MM.1S (cell line): Measurements from ENCODE around the gene ECT2.

Source experiments
- CTCF ChIP-seq: fragments of 300-600 bp; sonication (generic); IDR thresholded peaks from 2 replicates; pipeline ENCODE4 v1.5.1; 2016; ENCODE audit warnings: antibody characterized with exemption, low read length, mixed read lengths
- EZH2 ChIP-seq: fragments of 300-600 bp; sonication (generic); optimal IDR thresholded peaks from 2 replicates; pipeline ENCODE3; 2017; ENCODE audit warnings: low read depth, mild to moderate bottlenecking, antibody characterized with exemption, low read length, mixed read lengths
- EZH2phosphoT487 ChIP-seq: fragments of 300-600 bp; sonication (generic); IDR thresholded peaks from 2 replicates; pipeline ENCODE4 v1.6.1; 2018; ENCODE audit warnings: antibody characterized with exemption, low read length

GRCh38 chr3:172771672-172772071, 21.1 kb downstream of the ECT2 start:
- TF ChIP-seq CTCF (no peak), EZH2phosphoT487 (no peak), EZH2 (no peak)
